K562 (cell line): ENCODE measurements around the gene DELE1. TPM values are rescaled to one million over a fixed set of nuclear protein-coding genes. Genes with fewer than 3 reads are reported as not detected.

Experiments used
- AFF1 ChIP-seq, 2 experiments: fragments of 450-650 bp; IDR thresholded peaks; 2 replicates each; pipeline ENCODE4 v1.6.1; 2018; ENCODE audit warnings: mild to moderate bottlenecking in 2 of 2, low read depth in 1 of 2; ENCODE audit not compliant: partially characterized antibody in 2 of 2
- E2F6 ChIP-seq, 2 experiments: IDR thresholded peaks; 2 replicates each; pipeline ENCODE4 v1.6.1; 2011; ENCODE audit warnings: borderline replicate concordance in 1 of 2, control low read depth in 1 of 2, low read depth in 1 of 2, low read length in 1 of 2, mild to moderate bottlenecking in 1 of 2, mixed read lengths in 1 of 2, moderate library complexity in 1 of 2; ENCODE audit not compliant: insufficient read depth in 1 of 2, insufficient read length in 1 of 2, poor library complexity in 1 of 2, severe bottlenecking in 1 of 2; ENCODE audit errors: extremely low read depth in 1 of 2
- HDGF ChIP-seq: fragments of 450-650 bp; IDR thresholded peaks from 2 replicates; pipeline ENCODE4 v1.6.1; 2016
- SNIP1 ChIP-seq: fragments of 450-650 bp; IDR thresholded peaks from 2 replicates; pipeline ENCODE4 v1.7.1; 2017; ENCODE audit warnings: low read depth, mild to moderate bottlenecking
- ZNF124 ChIP-seq: sonication (generic); formaldehyde crosslinking; IDR thresholded peaks from 2 replicates; pipeline ENCODE4 v1.8.1; 2022; ENCODE audit warnings: missing genetic modification reagents
- ZNF766 ChIP-seq: fragments of 200-800 bp; sonication (Bioruptor generic); conservative IDR thresholded peaks from 2 replicates; pipeline ENCODE4 v1.6.1; 2016; ENCODE audit warnings: missing genetic modification characterization, missing compliant biosample characterization
- polyA plus RNA-seq, 8 experiments: library from polyadenylated mRNA; depleted of rRNA in 4 of 8; stranded (reverse) in 5 of 8; unstranded in 3 of 8; fragments of >200 nt; fragmentation: Nextera tagmentation in 2 of 8; fragmentation: Illumina TruSeq in 1 of 8; extraction: Ambion mirVana in 2 of 8; extraction: Trizol in 1 of 8; gene quantifications; 2 replicates each; pipeline versions ENCODE4 v1.2.1 to v1.2.3, GENCODE V29; 2011 to 2014; ENCODE audit warnings: inconsistent platforms in 1 of 8, missing spikeins in 1 of 8
- total RNA-seq, 7 experiments: library from RNA; depleted of rRNA in 6 of 7; stranded (reverse); fragments of >200 nt in 6 of 7; fragmentation: Illumina TruSeq in 2 of 7; extraction: Trizol in 2 of 7; gene quantifications; 2 replicates each; pipeline versions ENCODE4 v1.2.1 to v1.2.3, GENCODE V29; 2011 to 2021; ENCODE audit warnings: low replicate concordance in 1 of 7
- TF ChIP-seq, protein P1 (sequence below): sonication (generic); formaldehyde crosslinking; IDR thresholded peaks from 2 replicates; pipeline ENCODE4 v1.8.0; 2023; ENCODE audit warnings: mild to moderate bottlenecking, missing genetic modification reagents
- TF ChIP-seq, protein P2 (sequence below): fragments of 450-650 bp; formaldehyde crosslinking; conservative IDR thresholded peaks from 2 replicates; pipeline ENCODE4 v1.4.0; 2022; ENCODE audit warnings: mild to moderate bottlenecking, missing genetic modification characterization
- TF ChIP-seq, protein P3 (sequence below), 2 experiments: IDR thresholded peaks; 2 replicates each; pipeline ENCODE4 v1.6.1; 2012; ENCODE audit warnings: improper control_type of control experiment in 2 of 2, low read depth in 2 of 2, low read length in 2 of 2, borderline replicate concordance in 1 of 2

DELE1 gene
- total and polyA plus RNA-seq, 9 of the 15 experiments (the other 6 are each of a cell fraction or from before 2014, with no cell fraction given), result 16.6 to 74.4 (median 49.8) TPM

- TF ChIP-seq, protein P1, sequence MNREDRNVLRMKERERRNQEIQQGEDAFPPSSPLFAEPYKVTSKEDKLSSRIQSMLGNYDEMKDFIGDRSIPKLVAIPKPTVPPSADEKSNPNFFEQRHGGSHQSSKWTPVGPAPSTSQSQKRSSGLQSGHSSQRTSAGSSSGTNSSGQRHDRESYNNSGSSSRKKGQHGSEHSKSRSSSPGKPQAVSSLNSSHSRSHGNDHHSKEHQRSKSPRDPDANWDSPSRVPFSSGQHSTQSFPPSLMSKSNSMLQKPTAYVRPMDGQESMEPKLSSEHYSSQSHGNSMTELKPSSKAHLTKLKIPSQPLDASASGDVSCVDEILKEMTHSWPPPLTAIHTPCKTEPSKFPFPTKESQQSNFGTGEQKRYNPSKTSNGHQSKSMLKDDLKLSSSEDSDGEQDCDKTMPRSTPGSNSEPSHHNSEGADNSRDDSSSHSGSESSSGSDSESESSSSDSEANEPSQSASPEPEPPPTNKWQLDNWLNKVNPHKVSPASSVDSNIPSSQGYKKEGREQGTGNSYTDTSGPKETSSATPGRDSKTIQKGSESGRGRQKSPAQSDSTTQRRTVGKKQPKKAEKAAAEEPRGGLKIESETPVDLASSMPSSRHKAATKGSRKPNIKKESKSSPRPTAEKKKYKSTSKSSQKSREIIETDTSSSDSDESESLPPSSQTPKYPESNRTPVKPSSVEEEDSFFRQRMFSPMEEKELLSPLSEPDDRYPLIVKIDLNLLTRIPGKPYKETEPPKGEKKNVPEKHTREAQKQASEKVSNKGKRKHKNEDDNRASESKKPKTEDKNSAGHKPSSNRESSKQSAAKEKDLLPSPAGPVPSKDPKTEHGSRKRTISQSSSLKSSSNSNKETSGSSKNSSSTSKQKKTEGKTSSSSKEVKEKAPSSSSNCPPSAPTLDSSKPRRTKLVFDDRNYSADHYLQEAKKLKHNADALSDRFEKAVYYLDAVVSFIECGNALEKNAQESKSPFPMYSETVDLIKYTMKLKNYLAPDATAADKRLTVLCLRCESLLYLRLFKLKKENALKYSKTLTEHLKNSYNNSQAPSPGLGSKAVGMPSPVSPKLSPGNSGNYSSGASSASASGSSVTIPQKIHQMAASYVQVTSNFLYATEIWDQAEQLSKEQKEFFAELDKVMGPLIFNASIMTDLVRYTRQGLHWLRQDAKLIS (CRISPR knock-in tag), result no peak
- TF ChIP-seq, protein P2, sequence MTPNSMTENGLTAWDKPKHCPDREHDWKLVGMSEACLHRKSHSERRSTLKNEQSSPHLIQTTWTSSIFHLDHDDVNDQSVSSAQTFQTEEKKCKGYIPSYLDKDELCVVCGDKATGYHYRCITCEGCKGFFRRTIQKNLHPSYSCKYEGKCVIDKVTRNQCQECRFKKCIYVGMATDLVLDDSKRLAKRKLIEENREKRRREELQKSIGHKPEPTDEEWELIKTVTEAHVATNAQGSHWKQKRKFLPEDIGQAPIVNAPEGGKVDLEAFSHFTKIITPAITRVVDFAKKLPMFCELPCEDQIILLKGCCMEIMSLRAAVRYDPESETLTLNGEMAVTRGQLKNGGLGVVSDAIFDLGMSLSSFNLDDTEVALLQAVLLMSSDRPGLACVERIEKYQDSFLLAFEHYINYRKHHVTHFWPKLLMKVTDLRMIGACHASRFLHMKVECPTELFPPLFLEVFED (CRISPR knock-in tag), result no peak
- TF ChIP-seq, protein P3, sequence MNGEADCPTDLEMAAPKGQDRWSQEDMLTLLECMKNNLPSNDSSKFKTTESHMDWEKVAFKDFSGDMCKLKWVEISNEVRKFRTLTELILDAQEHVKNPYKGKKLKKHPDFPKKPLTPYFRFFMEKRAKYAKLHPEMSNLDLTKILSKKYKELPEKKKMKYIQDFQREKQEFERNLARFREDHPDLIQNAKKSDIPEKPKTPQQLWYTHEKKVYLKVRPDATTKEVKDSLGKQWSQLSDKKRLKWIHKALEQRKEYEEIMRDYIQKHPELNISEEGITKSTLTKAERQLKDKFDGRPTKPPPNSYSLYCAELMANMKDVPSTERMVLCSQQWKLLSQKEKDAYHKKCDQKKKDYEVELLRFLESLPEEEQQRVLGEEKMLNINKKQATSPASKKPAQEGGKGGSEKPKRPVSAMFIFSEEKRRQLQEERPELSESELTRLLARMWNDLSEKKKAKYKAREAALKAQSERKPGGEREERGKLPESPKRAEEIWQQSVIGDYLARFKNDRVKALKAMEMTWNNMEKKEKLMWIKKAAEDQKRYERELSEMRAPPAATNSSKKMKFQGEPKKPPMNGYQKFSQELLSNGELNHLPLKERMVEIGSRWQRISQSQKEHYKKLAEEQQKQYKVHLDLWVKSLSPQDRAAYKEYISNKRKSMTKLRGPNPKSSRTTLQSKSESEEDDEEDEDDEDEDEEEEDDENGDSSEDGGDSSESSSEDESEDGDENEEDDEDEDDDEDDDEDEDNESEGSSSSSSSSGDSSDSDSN (IDR thresholded peaks at IDR 0.05; ENCODE audit: borderline replicate concordance in 1 of 2, low read depth in 2 of 2, low read length in 2 of 2), result no peak
- TF ChIP-seq AFF1 (IDR thresholded peaks at IDR 0.05; ENCODE audit: low read depth in 1 of 2, partially characterized antibody in 2 of 2), result no peak
- TF ChIP-seq SNIP1, result no peak
- no peak for TF ChIP-seq HDGF
- TF ChIP-seq E2F6 (IDR thresholded peaks at IDR 0.05; ENCODE audit: borderline replicate concordance in 1 of 2, extremely low read depth in 1 of 2, insufficient read depth in 1 of 2, insufficient read length in 1 of 2, low read depth in 1 of 2, low read length in 1 of 2, poor library complexity in 1 of 2, severe bottlenecking in 1 of 2), result no peak
- no peak for TF ChIP-seq ZNF124 (CRISPR knock-in tag)
- TF ChIP-seq ZNF766 (CRISPR knock-in tag), result no peak
These were observed 30.5 kb downstream of the DELE1 start (continued) for GRCh38 chr5:141954194-141954593.
